Epithelial cell of prostate (primary cell): ENCODE data around the gene ZNF777.

Source experiments
- DNase-seq: peaks from one replicate; pipeline ENCODE4 v3.0.0-alpha.2; 2011; ENCODE audit warnings: low read depth, low spot score
- H3K27ac ChIP-seq: fragments of 450-650 bp; 2 replicates; pipeline ENCODE4 v1.5.1; 2017; ENCODE audit warnings: mild to moderate bottlenecking

Gene ZNF777

DNA sequence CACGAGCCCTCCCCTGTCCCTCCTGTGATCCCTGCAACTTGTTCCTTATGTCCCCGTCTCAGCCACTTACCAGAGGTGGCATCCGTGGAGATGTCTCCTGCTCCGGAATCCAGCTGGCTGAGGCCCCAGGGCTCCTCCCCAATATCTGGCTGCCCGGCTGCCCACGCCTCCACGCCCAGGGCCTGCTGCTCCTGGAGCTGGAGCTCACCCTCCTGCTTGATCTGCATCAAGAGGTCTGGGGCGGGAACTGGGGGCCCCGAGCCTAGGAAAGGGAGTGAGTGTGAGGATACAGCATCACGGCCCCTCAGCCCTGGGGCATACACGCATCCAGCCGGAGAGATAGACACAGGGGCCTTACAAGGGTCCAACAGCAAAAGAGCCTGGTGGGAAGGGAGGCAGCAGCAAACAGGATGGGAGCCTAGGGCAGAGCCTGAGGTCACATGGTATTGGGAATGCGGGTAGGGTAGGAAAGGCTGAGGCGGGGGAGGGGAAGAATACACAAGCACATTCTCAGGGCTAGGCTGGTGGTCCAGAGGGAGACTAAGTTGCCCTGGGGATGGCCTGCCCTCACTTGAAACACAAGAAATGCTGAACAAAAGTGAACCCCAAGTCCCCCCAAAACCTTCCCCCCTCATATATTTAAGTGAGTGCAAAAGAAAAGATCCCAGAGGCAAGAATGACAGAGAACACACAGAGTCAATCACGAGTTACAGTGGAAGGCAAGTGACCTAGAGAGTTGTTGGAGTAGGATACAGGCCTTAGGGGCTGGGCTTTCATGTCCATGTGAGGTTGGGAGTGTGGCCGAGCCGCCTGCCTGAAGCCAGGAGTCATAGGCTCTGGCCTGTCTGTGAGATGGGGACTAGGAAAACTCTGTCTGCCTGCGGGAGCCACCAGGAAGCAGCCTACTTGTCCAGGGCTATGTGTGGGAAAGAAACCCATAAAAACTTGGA lies 16.9 kb upstream of the ZNF777 start:
- DNase-seq: no peak
- no peak overlapping the region for H3K27ac ChIP-seq

DNA sequence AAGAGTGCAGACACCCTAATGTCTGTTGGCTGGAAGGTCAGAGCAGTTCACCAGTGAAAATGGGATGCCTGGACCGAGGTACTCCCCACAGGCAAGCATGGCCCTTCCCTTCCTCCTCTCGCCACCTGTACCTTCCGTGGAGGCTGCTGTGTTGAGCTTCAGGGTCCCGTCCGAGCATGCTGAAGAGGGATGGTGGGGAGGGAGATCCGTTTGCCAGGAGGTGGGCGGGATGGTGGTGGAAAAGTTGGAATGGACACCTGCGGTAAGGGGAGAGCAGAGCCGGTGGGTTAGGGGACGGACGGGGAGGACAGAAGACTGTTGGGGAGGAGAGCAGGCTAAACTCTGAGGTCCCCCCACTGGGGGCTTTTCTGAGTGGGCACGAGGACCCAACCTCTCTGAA lies 15.9 kb upstream of the ZNF777 start:
- H3K27ac ChIP-seq: no peak overlapping the region
- no peak for DNase-seq

DNA sequence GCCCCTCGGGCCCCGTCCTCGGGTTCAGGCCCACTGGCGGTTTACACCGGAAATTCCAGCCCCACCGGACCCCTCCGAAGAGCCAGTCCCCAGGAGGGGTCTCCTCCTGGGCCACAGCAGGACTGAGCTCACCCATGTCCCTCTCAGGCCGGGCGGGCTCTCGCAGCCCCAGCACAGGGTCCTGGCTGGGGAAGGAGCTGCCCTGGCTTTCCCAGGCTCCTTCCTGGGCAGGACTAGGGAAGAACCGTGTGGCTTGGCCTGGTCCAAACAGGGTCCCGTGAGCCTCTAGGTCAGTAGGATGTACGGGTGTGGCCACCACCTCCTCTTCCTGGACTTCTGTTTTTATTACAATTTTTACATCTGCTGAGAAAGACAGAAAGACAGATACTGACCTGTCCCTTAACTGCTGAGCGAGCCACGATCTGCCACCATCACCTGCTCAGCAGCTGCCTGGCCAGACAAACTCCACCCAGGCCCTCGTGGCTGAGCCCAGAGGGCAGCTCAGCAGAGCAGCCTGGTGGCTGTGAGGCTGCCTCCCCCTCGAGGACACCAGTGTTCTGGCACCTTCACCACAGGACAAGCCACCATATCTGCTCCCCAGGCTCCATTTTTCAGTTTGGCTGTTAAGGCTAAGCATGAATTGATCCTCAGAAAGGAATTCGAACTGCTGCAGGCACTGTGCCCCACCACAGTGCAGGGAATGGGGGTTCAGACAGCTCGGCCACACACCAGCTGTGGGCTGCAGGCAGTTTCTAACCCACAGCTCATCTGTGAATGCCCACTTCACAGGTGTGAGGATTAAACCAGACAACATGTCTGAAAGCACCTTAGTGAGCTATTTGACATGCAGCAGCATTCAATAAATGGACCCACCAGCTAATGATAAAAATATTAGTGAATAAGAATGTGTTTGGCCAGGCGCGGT lies 14.5 kb upstream of the ZNF777 start:
- DNase-seq: no peak

GRCh38 chr7:149474309-149475120 lies 13.7 kb upstream of the ZNF777 start:
- no peak for DNase-seq
- no peak overlapping the region for H3K27ac ChIP-seq

More for the DNA sequence above, 14.5 kb upstream of the ZNF777 start:
- H3K27ac ChIP-seq: no peak overlapping the region

DNA sequence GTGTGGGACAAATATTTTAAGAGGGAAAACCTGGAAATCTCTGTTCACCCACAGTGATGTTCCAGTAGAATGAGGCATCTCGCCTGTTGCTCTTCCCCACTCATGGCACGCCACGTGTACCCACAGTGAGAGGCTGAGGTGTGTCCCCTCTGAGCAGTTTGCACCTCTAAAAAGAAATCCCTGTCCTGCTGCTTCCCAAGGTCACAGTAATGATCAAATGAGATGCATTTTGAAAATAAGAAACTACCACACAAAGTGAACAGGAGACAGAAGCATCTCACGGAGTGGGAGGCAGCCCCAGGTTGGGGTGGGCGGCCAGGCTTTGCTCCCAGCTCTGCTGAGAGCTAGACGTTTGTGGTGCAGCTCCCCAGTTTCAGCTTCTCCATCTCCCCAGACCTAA lies 12.4 kb upstream of the ZNF777 start:
- H3K27ac ChIP-seq: no peak overlapping the region
- DNase-seq: no peak

GRCh38 chr7:149471289-149471953 lies 10.6 kb upstream of the ZNF777 start:
- no peak overlapping the region for H3K27ac ChIP-seq
- no peak for DNase-seq

GRCh38 chr7:149469806-149470205 lies 8.9 kb upstream of the ZNF777 start:
- no peak for DNase-seq

DNA sequence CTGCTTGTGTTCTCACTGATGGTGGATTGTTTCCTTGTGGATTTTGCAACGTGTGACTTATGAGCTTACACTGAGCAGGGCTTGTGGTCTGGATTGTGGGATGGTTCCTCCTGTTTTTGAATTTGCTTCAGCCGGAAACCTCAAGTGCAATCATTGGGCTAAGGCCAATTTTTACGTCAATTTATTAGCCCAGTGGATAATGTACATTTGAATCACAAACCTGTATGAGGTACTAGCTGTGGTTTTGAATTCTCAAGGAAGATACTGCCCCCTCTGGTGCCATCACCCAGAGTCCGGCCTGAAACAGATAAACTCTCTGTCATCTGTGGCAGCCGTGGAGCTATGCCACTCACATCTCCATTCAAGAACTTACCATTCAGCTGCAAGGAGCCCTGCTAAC lies 7.3 kb upstream of the ZNF777 start:
- DNase-seq: peak; percentile 27
- no peak overlapping the region for H3K27ac ChIP-seq

More at GRCh38 chr7:149469806-149470205, 8.9 kb upstream of the ZNF777 start:
- no peak overlapping the region for H3K27ac ChIP-seq

DNA sequence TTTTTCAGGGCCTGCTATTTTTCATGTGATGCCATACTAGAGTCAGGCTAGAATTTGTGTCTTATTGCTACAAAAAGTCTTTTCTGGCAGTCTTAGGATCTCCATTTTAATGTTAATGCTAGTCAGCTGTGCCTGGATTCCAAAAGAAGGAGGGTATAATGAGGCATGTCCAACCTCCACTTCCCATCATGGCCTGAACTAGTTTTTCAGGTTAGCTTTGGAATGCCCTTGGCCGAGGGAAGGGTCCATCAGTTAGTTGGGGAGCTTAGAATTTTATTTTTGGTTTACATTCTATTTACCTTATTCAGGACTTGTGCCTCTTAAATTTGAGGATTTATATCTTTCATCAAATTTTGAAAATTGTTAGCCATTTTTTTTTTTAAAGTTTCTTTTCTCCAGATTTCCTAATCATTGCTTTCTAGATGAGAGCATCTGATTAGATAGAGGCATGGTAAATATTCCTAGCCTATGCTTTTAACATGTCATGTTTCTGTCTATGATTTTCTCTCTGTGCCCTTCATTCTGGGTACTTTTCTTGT lies 6.5 kb upstream of the ZNF777 start:
- H3K27ac ChIP-seq: no peak overlapping the region
- DNase-seq: no peak

DNA sequence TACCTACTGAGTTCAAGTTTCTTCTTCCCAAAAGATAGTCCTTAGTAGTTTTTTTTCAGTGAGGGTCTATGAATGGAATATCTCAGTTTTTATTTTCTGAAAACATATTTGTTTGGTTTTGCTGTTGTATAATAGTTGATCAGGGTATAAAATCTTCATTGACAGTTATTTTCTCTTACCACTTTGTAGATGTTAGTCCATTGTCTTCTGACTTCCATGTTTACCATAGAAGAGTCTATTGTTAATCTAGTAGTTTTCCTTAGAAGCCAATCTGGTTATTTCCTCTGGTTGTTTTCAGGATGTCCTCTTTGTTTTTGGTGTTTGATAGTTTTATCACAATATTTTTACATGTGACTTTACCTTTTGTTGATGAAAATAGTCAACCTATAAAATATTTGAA lies 5.5 kb upstream of the ZNF777 start:
- no peak for DNase-seq
- no peak overlapping the region for H3K27ac ChIP-seq

DNA sequence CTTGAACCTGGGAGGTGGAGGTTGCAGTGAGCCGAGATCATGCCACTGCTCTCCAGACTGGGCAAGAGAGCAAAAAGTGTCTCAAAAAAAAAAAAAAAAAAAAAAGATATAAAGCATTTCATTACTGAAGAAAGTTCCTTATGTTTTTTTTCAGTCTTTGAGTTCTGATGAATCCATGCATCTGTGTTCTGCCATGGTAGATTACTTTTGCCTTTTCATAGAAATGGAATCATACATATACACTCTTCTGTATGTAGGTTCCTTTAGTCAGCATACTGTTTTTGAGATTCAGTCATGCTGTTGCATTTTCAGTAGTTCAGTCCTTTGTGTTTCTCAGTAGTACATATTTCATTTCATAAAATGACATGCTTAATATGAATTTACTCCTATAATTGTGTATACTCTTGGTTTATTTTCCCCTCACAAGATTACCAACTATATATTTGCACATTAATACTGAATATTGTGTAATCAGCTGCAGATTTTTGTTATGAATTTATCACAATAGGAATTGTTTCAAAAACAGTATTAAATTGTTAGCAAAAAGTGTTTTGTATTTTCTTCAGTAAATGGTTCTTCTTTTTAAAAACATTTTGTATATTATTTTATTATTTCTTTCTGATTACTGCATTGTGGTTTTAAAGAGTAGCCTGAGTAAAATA lies 2.8 kb upstream of the ZNF777 start:
- DNase-seq: no peak
- no peak overlapping the region for H3K27ac ChIP-seq

GRCh38 chr7:149462101-149462520 lies 1.2 kb upstream of the ZNF777 start:
- peak overlapping the region; percentile 66 for H3K27ac ChIP-seq
- no peak for DNase-seq

GRCh38 chr7:149459540-149460452 lies 1.1 kb downstream of the ZNF777 start:
- peak overlapping the region; percentile 66 for H3K27ac ChIP-seq
- no peak for DNase-seq

DNA sequence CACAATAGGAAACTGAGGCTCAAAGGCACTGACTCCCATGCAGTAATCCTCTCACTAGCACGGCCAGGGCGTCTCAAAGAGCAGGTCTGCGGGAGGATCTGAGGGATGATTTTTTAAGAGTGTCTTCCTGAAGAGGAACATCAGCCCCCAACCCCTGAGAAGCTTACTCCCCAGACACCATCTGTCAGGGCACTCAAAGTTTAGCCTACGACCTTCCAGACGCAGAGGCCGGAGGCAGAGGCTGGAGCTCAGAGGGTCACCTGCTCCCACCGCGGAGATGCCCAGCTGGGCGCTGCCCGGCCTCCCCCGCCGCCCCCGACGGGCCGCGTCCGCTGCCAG lies 1.7 kb downstream of the ZNF777 start:
- peak overlapping the region; percentile 66 for H3K27ac ChIP-seq

GRCh38 chr7:149458235-149458634 lies 2.6 kb downstream of the ZNF777 start:
- no peak for DNase-seq
- no peak overlapping the region for H3K27ac ChIP-seq

More for the DNA sequence above, 1.7 kb downstream of the ZNF777 start:
- DNase-seq: no peak

DNA sequence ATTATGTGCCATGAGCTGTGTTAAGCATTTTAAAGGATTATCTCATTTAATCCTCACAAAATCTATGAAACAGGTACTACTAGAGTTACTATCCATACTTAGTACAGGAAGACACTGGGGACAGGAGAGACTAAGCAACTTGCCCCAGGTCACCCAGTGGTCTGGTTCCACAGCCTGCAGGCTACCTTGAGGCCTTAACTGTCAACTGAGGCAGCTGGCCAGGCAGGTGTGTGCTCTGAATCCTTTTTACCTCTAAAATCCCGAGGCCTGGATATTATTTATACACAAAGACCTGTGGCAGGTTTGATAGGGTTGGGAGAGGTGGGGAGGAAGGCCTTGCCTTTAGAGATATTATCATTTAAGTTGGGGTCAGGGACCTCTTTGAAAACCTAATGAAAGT lies 3.1 kb downstream of the ZNF777 start:
- peak overlapping the region; percentile 14 for H3K27ac ChIP-seq
- DNase-seq: no peak

- peak overlapping the region; percentile 14 for H3K27ac ChIP-seq
- DNase-seq: no peak
Measured at GRCh38 chr7:149456506-149457421, 4.1 kb downstream of the ZNF777 start.
